ENCODE data around the gene CCL5. TPM values are rescaled to one million over a fixed set of nuclear protein-coding genes. Genes with fewer than 3 reads are reported as not detected.

Gene CCL5
- total RNA-seq, 2 experiments from 2014 or later = 0.88 TPM; not detected in 1

GRCh38 chr17:35913609-35914008, 33.4 kb upstream of the CCL5 start:
- Histone ChIP-seq H3K9me2 (ENCODE audit: insufficient read depth, low read length) (no peaks in the 10 kb centered on the region), H3K4me3 (ENCODE audit: low read depth, low read length, poor library complexity, severe bottlenecking) (no peak overlapping the region), H3K27ac (ENCODE audit: low read depth, low read length, poor library complexity, severe bottlenecking) (no peak overlapping the region), H3K4me1 (ENCODE audit: insufficient read depth, low read length, poor library complexity, severe bottlenecking) (no peaks in the 10 kb centered on the region), H3K4me2 (ENCODE audit: low read length) (no peak overlapping the region), H3K9me3 (ENCODE audit: low read length) (no peaks in the 10 kb centered on the region), H2AFZ (ENCODE audit: low read length) (no peak overlapping the region), H3K36me3 (ENCODE audit: insufficient read depth, low read length) (no peaks in the 10 kb centered on the region), H4K20me1 (ENCODE audit: insufficient read depth, low read length) (no peaks in the 10 kb centered on the region), H3K79me2 (ENCODE audit: insufficient read depth, low read depth, low read length) (no peaks in the 10 kb centered on the region)
- ChIA-PET POLR2A (interaction anchor here (1.6 kb wide), 1 partner anchor 14 kb away, joined by 9 read pairs; no protein-coding TSS in a partner anchor), CTCF (ENCODE audit: unreplicated experiment) (no interaction called here)
- no peak for DNase-seq (ENCODE audit: low spot score)
- TF ChIP-seq EZH2phosphoT487 (IDR thresholded peaks at IDR 0.05; ENCODE audit: borderline replicate concordance, low read depth, low read length) (no peak), CTCF (conservative IDR thresholded peaks at IDR 0.05; ENCODE audit: low read length) (no peak)
- no TSS peak for BruUV-seq (replicated peaks)
- intact Hi-C loops (cut with micrococcal nuclease; ENCODE audit: unreplicated experiment) = no loop called here

- H3K4me1 ChIP-seq (ENCODE audit: insufficient read depth, low read length, poor library complexity, severe bottlenecking) = no peaks in the 10 kb centered on the region
- H3K4me3 ChIP-seq (ENCODE audit: low read depth, low read length, poor library complexity, severe bottlenecking) = no peak overlapping the region
- POLR2A ChIA-PET = no interaction called here
- CTCF ChIA-PET (ENCODE audit: unreplicated experiment) = no interaction called here
- H3K4me2 ChIP-seq (ENCODE audit: low read length) = no peak overlapping the region
- H4K20me1 ChIP-seq (ENCODE audit: insufficient read depth, low read length) = no peaks in the 10 kb centered on the region
- no TSS peak for BruUV-seq (replicated peaks)
- no peaks in the 10 kb centered on the region for H3K36me3 ChIP-seq (ENCODE audit: insufficient read depth, low read length)
- H3K79me2 ChIP-seq (ENCODE audit: insufficient read depth, low read depth, low read length) = no peaks in the 10 kb centered on the region
- TF ChIP-seq CTCF (conservative IDR thresholded peaks at IDR 0.05; ENCODE audit: low read length) (no peak), EZH2phosphoT487 (IDR thresholded peaks at IDR 0.05; ENCODE audit: borderline replicate concordance, low read depth, low read length) (no peak)
- intact Hi-C loops (cut with micrococcal nuclease; ENCODE audit: unreplicated experiment) = no loop called here
- DNase-seq (ENCODE audit: low spot score) = no peak
- H3K9me3 ChIP-seq (ENCODE audit: low read length) = no peaks in the 10 kb centered on the region
- no peak overlapping the region for H2AFZ ChIP-seq (ENCODE audit: low read length)
- no peak overlapping the region for H3K27ac ChIP-seq (ENCODE audit: low read depth, low read length, poor library complexity, severe bottlenecking)
- no peaks in the 10 kb centered on the region for H3K9me2 ChIP-seq (ENCODE audit: insufficient read depth, low read length)
Measured at GRCh38 chr17:35912942-35913341, 32.8 kb upstream of the CCL5 start.

- Histone ChIP-seq H3K4me2 (ENCODE audit: low read length) (no peak overlapping the region), H4K20me1 (ENCODE audit: insufficient read depth, low read length) (no peaks in the 10 kb centered on the region), H3K9me3 (ENCODE audit: low read length) (no peaks in the 10 kb centered on the region), H3K4me1 (ENCODE audit: insufficient read depth, low read length, poor library complexity, severe bottlenecking) (no peaks in the 10 kb centered on the region), H3K4me3 (ENCODE audit: low read depth, low read length, poor library complexity, severe bottlenecking) (no peak overlapping the region), H3K36me3 (ENCODE audit: insufficient read depth, low read length) (no peaks in the 10 kb centered on the region), H2AFZ (ENCODE audit: low read length) (no peak overlapping the region), H3K9me2 (ENCODE audit: insufficient read depth, low read length) (no peaks in the 10 kb centered on the region), H3K27ac (ENCODE audit: low read depth, low read length, poor library complexity, severe bottlenecking) (no peak overlapping the region), H3K79me2 (ENCODE audit: insufficient read depth, low read depth, low read length) (no peaks in the 10 kb centered on the region)
- CTCF ChIA-PET (ENCODE audit: unreplicated experiment) = no interaction called here
- POLR2A ChIA-PET = no interaction called here
- TF ChIP-seq CTCF (conservative IDR thresholded peaks at IDR 0.05; ENCODE audit: low read length) (no peak), EZH2phosphoT487 (IDR thresholded peaks at IDR 0.05; ENCODE audit: borderline replicate concordance, low read depth, low read length) (no peak)
- DNase-seq (ENCODE audit: low spot score) = no peak
- no TSS peak for BruUV-seq (replicated peaks)
- intact Hi-C loops (cut with micrococcal nuclease; ENCODE audit: unreplicated experiment) = no loop called here
Measured at GRCh38 chr17:35912339-35912912, 32.3 kb upstream of the CCL5 start.

Data from OCI-LY7 (cell line).